ENCODE results near the gene MAZ.
"Not testable (repeated sequence)": the region's sequence is repeated elsewhere in the genome, so short reads cannot be mapped to it uniquely, and the experiment has no call there.

DNA sequence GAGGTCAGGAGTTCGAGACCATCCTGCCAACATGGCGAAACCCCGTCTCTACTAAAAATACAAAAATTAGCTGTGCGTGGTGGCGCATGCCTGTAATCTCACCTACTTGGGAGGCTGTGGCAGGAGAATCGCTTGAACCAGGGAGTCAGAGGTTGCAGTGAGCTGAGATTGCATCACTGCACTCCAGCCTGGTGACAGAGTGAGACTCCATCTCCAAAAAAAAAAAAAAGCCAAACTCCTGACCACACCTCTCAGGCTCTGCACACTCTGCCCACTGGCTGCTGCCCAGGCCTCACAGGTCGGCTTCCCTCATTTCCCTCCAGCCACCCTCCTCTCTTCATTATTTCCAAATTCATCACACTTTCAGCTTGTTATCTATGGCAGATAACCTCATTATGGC, 34.0 kb upstream of the MAZ start:
- TF ChIP-seq, protein P1, sequence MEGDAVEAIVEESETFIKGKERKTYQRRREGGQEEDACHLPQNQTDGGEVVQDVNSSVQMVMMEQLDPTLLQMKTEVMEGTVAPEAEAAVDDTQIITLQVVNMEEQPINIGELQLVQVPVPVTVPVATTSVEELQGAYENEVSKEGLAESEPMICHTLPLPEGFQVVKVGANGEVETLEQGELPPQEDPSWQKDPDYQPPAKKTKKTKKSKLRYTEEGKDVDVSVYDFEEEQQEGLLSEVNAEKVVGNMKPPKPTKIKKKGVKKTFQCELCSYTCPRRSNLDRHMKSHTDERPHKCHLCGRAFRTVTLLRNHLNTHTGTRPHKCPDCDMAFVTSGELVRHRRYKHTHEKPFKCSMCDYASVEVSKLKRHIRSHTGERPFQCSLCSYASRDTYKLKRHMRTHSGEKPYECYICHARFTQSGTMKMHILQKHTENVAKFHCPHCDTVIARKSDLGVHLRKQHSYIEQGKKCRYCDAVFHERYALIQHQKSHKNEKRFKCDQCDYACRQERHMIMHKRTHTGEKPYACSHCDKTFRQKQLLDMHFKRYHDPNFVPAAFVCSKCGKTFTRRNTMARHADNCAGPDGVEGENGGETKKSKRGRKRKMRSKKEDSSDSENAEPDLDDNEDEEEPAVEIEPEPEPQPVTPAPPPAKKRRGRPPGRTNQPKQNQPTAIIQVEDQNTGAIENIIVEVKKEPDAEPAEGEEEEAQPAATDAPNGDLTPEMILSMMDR (IDR thresholded peaks at IDR 0.05), result not testable (repeated sequence)
- TF ChIP-seq EZH2, EZH2phosphoT487 (IDR thresholded peaks at IDR 0.05): not testable (repeated sequence)
